OCI-LY7 (cell line): ENCODE measurements around the gene CAV1.

Experiments used
- EZH2phosphoT487 ChIP-seq: fragments of 200-600 bp; sonication (generic); IDR thresholded peaks from 2 replicates; pipeline ENCODE4 v1.6.1; 2018; ENCODE audit warnings: low read depth, borderline replicate concordance, mild to moderate bottlenecking, mixed run types, antibody characterized with exemption, low read length, moderate library complexity, mixed read lengths
- TF ChIP-seq, protein P1 (sequence below): fragments of 200-600 bp; sonication (generic); conservative IDR thresholded peaks from 2 replicates; pipeline ENCODE4 v1.5.1; 2014; ENCODE audit warnings: mild to moderate bottlenecking, antibody characterized with exemption, low read length, moderate library complexity, mixed read lengths

DNA sequence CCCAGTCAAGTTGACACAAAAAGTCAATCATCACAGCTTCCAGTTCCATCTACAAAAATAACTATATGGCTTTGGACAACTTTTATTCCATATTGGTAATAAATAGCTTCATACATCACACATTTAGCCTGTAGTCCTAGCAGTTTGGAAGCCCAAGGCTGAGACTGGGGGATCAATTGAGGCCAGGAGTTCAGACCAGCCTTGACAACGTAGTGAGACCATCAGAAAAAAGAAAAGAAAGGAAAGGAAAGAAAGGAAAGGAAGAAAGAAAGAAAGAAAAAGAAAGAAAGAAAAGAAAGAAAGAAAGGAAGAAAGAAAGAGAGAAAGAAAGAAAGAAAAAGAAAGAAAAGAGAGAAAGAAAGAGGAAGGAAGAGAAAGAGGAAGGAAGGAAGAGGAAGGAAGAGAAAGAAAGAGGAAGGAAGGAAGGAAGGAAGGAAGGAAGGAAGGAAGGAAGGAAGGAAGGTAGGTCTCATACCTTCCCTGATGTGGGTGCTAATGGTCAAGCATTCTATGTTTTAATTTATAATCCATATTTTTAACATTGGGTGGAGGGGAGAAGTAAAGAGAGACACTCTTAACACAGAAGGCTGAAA lies 37.8 kb downstream of the CAV1 start:
- TF ChIP-seq, protein P1, sequence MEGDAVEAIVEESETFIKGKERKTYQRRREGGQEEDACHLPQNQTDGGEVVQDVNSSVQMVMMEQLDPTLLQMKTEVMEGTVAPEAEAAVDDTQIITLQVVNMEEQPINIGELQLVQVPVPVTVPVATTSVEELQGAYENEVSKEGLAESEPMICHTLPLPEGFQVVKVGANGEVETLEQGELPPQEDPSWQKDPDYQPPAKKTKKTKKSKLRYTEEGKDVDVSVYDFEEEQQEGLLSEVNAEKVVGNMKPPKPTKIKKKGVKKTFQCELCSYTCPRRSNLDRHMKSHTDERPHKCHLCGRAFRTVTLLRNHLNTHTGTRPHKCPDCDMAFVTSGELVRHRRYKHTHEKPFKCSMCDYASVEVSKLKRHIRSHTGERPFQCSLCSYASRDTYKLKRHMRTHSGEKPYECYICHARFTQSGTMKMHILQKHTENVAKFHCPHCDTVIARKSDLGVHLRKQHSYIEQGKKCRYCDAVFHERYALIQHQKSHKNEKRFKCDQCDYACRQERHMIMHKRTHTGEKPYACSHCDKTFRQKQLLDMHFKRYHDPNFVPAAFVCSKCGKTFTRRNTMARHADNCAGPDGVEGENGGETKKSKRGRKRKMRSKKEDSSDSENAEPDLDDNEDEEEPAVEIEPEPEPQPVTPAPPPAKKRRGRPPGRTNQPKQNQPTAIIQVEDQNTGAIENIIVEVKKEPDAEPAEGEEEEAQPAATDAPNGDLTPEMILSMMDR, result no peak
- TF ChIP-seq EZH2phosphoT487, result no peak
